Measurements from ENCODE around the gene CHST3. TPM values are rescaled to one million over a fixed set of nuclear protein-coding genes. Genes with fewer than 3 reads are reported as not detected.

CHST3 gene
- total RNA-seq, 1 experiment from 2014 or later = 6.1 TPM

DNA sequence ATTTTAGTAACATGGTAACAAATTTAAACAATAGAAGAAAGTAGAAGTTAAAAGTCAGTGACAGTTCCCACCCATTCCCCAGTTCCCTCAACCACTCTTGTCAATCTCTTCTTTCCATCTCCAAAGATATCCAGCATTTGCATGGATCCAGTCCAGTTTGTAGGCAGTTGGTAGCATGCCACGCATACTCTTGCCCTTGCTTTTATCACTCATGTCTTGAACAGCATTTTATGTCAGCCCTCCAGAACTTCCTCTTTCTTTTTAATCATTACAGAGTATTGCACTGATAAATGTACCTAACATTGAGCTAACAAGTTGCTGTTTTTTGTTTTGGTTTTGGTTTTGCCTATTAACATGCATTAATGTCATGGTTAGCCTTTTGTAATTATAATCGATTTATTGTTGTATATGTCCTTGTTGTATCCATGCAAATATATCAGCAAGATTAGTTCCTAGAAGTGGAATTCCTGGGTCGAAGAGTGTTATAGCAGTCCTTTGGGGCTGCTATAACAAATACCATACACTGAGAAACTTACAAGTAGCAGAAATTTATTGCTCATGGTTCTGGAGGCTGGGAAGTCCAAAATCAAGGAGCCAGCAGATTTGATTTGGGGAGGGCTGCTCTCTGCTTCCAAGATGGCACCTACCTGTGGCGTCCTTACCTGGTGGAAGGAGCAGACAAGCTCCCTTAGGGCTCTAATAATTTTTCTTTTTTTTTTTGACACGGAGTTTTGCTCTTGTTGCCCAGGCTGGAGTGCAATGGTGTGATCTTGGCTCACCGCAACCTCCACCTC lies 25.7 kb downstream of the CHST3 start:
- H3K4ac ChIP-seq (ENCODE audit: low read depth, low read length) = no peak overlapping the region
- no peak for DNase-seq
- TF ChIP-seq, protein P1, sequence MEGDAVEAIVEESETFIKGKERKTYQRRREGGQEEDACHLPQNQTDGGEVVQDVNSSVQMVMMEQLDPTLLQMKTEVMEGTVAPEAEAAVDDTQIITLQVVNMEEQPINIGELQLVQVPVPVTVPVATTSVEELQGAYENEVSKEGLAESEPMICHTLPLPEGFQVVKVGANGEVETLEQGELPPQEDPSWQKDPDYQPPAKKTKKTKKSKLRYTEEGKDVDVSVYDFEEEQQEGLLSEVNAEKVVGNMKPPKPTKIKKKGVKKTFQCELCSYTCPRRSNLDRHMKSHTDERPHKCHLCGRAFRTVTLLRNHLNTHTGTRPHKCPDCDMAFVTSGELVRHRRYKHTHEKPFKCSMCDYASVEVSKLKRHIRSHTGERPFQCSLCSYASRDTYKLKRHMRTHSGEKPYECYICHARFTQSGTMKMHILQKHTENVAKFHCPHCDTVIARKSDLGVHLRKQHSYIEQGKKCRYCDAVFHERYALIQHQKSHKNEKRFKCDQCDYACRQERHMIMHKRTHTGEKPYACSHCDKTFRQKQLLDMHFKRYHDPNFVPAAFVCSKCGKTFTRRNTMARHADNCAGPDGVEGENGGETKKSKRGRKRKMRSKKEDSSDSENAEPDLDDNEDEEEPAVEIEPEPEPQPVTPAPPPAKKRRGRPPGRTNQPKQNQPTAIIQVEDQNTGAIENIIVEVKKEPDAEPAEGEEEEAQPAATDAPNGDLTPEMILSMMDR (conservative IDR thresholded peaks at IDR 0.05) = no peak
- H4K8ac ChIP-seq (replicated peaks; ENCODE audit: insufficient read length, low read depth, low read length) = no peak overlapping the region
- Mint-ChIP-seq H3K4me1 (peaks cover 3 to 4% of the 10 kb centered on the region in 2 experiments; a peak in 2 of 4 replicates), H3K9me3 (peaks cover 5 to 10% of the 10 kb centered on the region in 2 experiments), H3K36me3 (ENCODE audit: insufficient read depth in 1 of 3, low read depth in 3 of 3) (peaks cover 12 to 14% (median 14%) of the 10 kb centered on the region in 3 experiments; a peak in 6 of 7 replicates), H3K27me3 (ENCODE audit: low read depth) (no peaks in the 10 kb centered on the region; the same call in 1 of the 2 replicates), H3K4me3 (no peak overlapping the region), H3K27ac (peak overlapping the region in 1 of 3 experiments; percentile 63; a peak in 1 of 7 replicates)
- no peak overlapping the region for H2BK15ac ChIP-seq (ENCODE audit: low read depth, low read length)
- no peak overlapping the region for H2BK12ac ChIP-seq (ENCODE audit: insufficient read length, low read depth, low read length)
- H3K79me2 ChIP-seq (ENCODE audit: insufficient read depth, low read length) = no peaks in the 10 kb centered on the region
- H3K18ac ChIP-seq (ENCODE audit: insufficient read length, low read depth, low read length) = no peak overlapping the region
- H3K4me1 ChIP-seq (ENCODE audit: insufficient read depth, low read length) = no peaks in the 10 kb centered on the region; the same call in 1 of the 2 replicates
- H2BK120ac ChIP-seq (ENCODE audit: low read depth, low read length, poor library complexity, severe bottlenecking) = no peak overlapping the region
- no peak overlapping the region for H2BK20ac ChIP-seq (ENCODE audit: low read depth, low read length, poor library complexity, severe bottlenecking)
- no peak overlapping the region for H3K14ac ChIP-seq (ENCODE audit: insufficient read depth, low read length)
- H3T11ph ChIP-seq (ENCODE audit: low read length) = no peak overlapping the region
- H3K4me2 ChIP-seq (ENCODE audit: insufficient read depth, insufficient read length, low read length) = no peak overlapping the region
- H2AFZ ChIP-seq (ENCODE audit: low read length) = no peak overlapping the region
- no peak overlapping the region for H3K23ac ChIP-seq (ENCODE audit: insufficient read length, low read depth, low read length)
- no peaks in the 10 kb centered on the region for H3K9me3 ChIP-seq (ENCODE audit: control insufficient read depth, low read depth, low read length)
- no peak overlapping the region for H2AK5ac ChIP-seq (ENCODE audit: insufficient read length, low read length)
- no peaks in the 10 kb centered on the region for H3K23me2 ChIP-seq (ENCODE audit: insufficient read length, low read depth, low read length, poor library complexity, severe bottlenecking)
- no peaks in the 10 kb centered on the region for H3K79me1 ChIP-seq (ENCODE audit: insufficient read depth, low read depth, low read length, poor library complexity, severe bottlenecking)
- H4K5ac ChIP-seq (ENCODE audit: insufficient read length, low read depth, low read length) = no peak overlapping the region
- H3K56ac ChIP-seq (ENCODE audit: insufficient read length, low read depth, low read length) = no peak overlapping the region
- no peak overlapping the region for H2BK5ac ChIP-seq (ENCODE audit: insufficient read length, low read length)
- WGBS (ENCODE audit: extremely low coverage, insufficient read length, low lambda C conversion rate) = no CpG with 5 or more reads among the region's 6 CpGs
- H3K27me3 ChIP-seq (ENCODE audit: insufficient read depth, low read length) = no peaks in the 10 kb centered on the region
- no peak overlapping the region for H3K27ac ChIP-seq (ENCODE audit: insufficient read length, low read depth, low read length)
- no peaks in the 10 kb centered on the region for H4K20me1 ChIP-seq (ENCODE audit: control insufficient read depth, insufficient read depth, insufficient read length)
- no peak overlapping the region for H3K9ac ChIP-seq (ENCODE audit: extremely low read depth, insufficient read length, low read length)
- no peak overlapping the region for H4K91ac ChIP-seq (ENCODE audit: insufficient read length, low read depth, low read length)

Data from H9 (cell line).